Naive thymus-derived CD8-positive, alpha-beta T cell (primary cell): ENCODE results near the gene NUP214. TPM values are rescaled to one million over a fixed set of nuclear protein-coding genes. Genes with fewer than 3 reads are reported as not detected.

Source experiments
- ATAC-seq, 2 donors: fragments of 150-1000 bp; cut with Tn5 transposase in 1 of 2; sonication (Bioruptor Pico), chemical (Tn5 transposase) in 1 of 2; 1 replicate in 1 of 2; 2 replicates in 1 of 2; pipeline ENCODE4 v1.10.0; 2021; ENCODE audit warnings: mild to moderate bottlenecking in 2 of 2, moderate library complexity in 2 of 2
- POLR2A ChIA-PET: fragments of 350-600 bp; sonication (Branson Sonifier 250); formaldehyde crosslinking; loops from one replicate; lab custom pipeline; 2021; ENCODE audit warnings: antibody characterized with exemption; lab: Charles Lee
- DNase-seq, 10 donors: peaks; one replicate each; pipeline versions ENCODE4 v3.0.0 to v3.0.0-alpha.2; 2020 to 2022
- H3K27ac Mint-ChIP-seq, 10 donors: one replicate each; pipeline ENCODE4 v1.8.0; 2020 to 2022; ENCODE audit warnings: mild to moderate bottlenecking in 10 of 10, mixed read lengths in 10 of 10, moderate library complexity in 4 of 10, inconsistent platforms in 1 of 10
- H3K27me3 Mint-ChIP-seq, 5 donors: one replicate each; pipeline ENCODE4 v1.8.0; 2021 to 2022; ENCODE audit warnings: mixed read lengths in 5 of 5
- H3K36me3 Mint-ChIP-seq, 3 donors: one replicate each; pipeline ENCODE4 v1.8.0; 2020 to 2022; ENCODE audit warnings: mixed read lengths in 3 of 3, mild to moderate bottlenecking in 2 of 3, inconsistent platforms in 1 of 3
- H3K4me1 Mint-ChIP-seq, 4 donors: one replicate each; pipeline ENCODE4 v1.8.0; 2021 to 2022; ENCODE audit warnings: mixed read lengths in 4 of 4
- H3K4me3 Mint-ChIP-seq, 10 donors: one replicate each; pipeline ENCODE4 v1.8.0; 2020 to 2022; ENCODE audit warnings: mild to moderate bottlenecking in 10 of 10, mixed read lengths in 10 of 10, moderate library complexity in 6 of 10, inconsistent platforms in 1 of 10
- H3K9me3 Mint-ChIP-seq, 9 donors: one replicate each; pipeline ENCODE4 v1.8.0; 2020 to 2022; ENCODE audit warnings: mixed read lengths in 9 of 9, mild to moderate bottlenecking in 3 of 9, inconsistent platforms in 1 of 9, moderate library complexity in 1 of 9
- polyA plus RNA-seq, 3 donors: library from polyadenylated mRNA; unstranded; fragments of 300-500 nt; fragmentation: Illumina TruSeq; gene quantifications; one replicate each; pipeline ENCODE4 v1.2.3, GENCODE V29; 2021
- total RNA-seq, 8 experiments: library from RNA in 2 of 8; stranded (reverse) in 2 of 8; gene quantifications; one replicate each; pipeline ENCODE4 v1.2.3 and lab custom pipeline; 2021 to 2026

The NUP214 gene
- total and polyA plus RNA-seq, 5 experiments from 2014 or later, result 10.7 to 88.5 (median 24.0) TPM

- H3K4me3 Mint-ChIP-seq, result no peak overlapping the region
- H3K36me3 Mint-ChIP-seq, result no peaks in the 10 kb centered on the region
- H3K4me1 Mint-ChIP-seq, result peaks cover 4 to 5% (median 4%) of the 10 kb centered on the region in 4 donors
- DNase-seq (no peak), ATAC-seq (no peak)
- POLR2A ChIA-PET, result no interaction called here
- no peaks in the 10 kb centered on the region for H3K9me3 Mint-ChIP-seq
- no peak overlapping the region for H3K27ac Mint-ChIP-seq
- H3K27me3 Mint-ChIP-seq, result peaks cover 13 to 29% (median 21%) of the 10 kb centered on the region in 5 donors
These were observed 33.9 kb upstream of the NUP214 start for GRCh38 chr9:131091352-131091992.

GRCh38 chr9:131092030-131092429 is 33.4 kb upstream of the NUP214 start:
- H3K9me3 Mint-ChIP-seq, result no peaks in the 10 kb centered on the region
- H3K27me3 Mint-ChIP-seq, result peaks cover 13 to 33% (median 21%) of the 10 kb centered on the region in 5 donors
- no peak for DNase-seq
- H3K27ac Mint-ChIP-seq, result no peak overlapping the region
- peaks cover 4 to 5% (median 5%) of the 10 kb centered on the region in 4 donors for H3K4me1 Mint-ChIP-seq
- H3K36me3 Mint-ChIP-seq, result no peaks in the 10 kb centered on the region
- ATAC-seq, result no peak
- POLR2A ChIA-PET, result no interaction called here
- no peak overlapping the region for H3K4me3 Mint-ChIP-seq

GRCh38 chr9:131092548-131093440 is 32.6 kb upstream of the NUP214 start:
- H3K4me3 Mint-ChIP-seq, result no peak overlapping the region
- H3K36me3 Mint-ChIP-seq, result no peaks in the 10 kb centered on the region
- H3K4me1 Mint-ChIP-seq, result peaks cover 5 to 10% (median 7%) of the 10 kb centered on the region in 4 donors
- POLR2A ChIA-PET, result no interaction called here
- no peak overlapping the region for H3K27ac Mint-ChIP-seq
- no peaks in the 10 kb centered on the region for H3K9me3 Mint-ChIP-seq
- no peak for DNase-seq
- no peak for ATAC-seq
- peaks cover 19 to 38% (median 27%) of the 10 kb centered on the region in 5 donors for H3K27me3 Mint-ChIP-seq

GRCh38 chr9:131094015-131094414 is 31.4 kb upstream of the NUP214 start:
- POLR2A ChIA-PET, result no interaction called here
- DNase-seq, result no peak
- Mint-ChIP-seq H3K9me3 (no peaks in the 10 kb centered on the region), H3K27ac (no peak overlapping the region), H3K27me3 (peaks cover 19 to 45% (median 28%) of the 10 kb centered on the region in 5 donors), H3K36me3 (no peaks in the 10 kb centered on the region), H3K4me1 (peaks cover 5 to 10% (median 7%) of the 10 kb centered on the region in 4 donors), H3K4me3 (peak overlapping the region in 1 of 10 donors; percentile 32)
- ATAC-seq, result no peak

DNA sequence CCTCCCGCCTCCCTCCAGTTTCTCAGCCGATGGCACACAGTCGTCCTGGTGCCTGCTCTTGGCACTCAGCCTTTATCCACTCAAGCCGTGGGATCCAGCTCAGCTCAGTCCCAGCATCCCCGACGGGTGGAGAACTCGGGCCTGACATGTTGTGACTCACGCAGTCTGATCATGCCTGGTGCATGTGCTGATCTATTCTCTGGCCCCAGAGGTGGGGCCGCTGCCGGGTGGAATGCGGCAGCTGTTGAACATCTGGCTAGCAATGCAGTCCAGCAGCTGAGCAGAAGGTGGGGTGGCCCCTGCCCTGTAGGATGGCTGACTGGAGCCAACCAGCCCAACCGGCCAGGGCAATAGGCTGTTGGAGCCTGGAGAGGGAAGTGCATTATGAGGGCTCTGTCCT is 30.8 kb upstream of the NUP214 start:
- Mint-ChIP-seq H3K4me3 (peak overlapping the region in 3 of 10 donors; percentile 26 to 56 (median 45)), H3K9me3 (no peaks in the 10 kb centered on the region)
- POLR2A ChIA-PET, result no interaction called here

DNA sequence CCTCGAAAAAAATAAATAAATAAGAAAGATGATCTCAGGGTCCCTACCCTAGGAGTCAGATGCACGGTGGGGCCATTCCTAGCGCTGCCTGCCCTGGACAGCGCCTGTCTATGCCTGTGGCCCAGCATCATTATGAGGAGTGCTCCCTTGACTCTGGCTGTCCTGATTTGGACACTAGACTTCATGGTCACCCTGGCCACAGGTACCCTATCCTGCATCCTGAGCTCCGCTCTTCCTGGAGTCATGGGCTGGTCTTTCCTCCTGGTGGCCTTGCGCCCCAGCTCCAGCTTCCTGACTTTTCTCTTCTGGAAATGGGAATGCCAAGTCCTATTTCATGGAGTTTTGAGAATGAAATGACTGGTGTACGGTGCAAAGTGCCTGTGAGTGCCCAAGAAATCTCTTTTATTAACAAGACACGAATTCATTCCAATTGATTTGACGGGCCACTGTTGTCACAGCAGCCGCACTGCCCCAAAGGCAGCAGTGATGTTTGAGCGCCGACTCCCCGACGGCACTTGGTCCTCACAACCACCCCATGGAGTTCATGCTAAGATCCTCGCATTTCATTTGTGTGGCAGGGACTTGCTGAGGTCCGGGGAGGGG is 29.6 kb upstream of the NUP214 start:
- H3K27me3 Mint-ChIP-seq, result peaks cover 19 to 45% (median 30%) of the 10 kb centered on the region in 5 donors
- POLR2A ChIA-PET, result no interaction called here
- H3K36me3 Mint-ChIP-seq, result no peaks in the 10 kb centered on the region
- DNase-seq (no peak), ATAC-seq (peak in 1 of 2 donors; percentile 50)
- H3K27ac Mint-ChIP-seq, result no peak overlapping the region
- peaks cover 5 to 10% (median 7%) of the 10 kb centered on the region in 4 donors for H3K4me1 Mint-ChIP-seq
- H3K9me3 Mint-ChIP-seq, result no peaks in the 10 kb centered on the region
- H3K4me3 Mint-ChIP-seq, result peak overlapping the region; percentile 50 to 76 (median 63)

More for the DNA sequence above, 30.8 kb upstream of the NUP214 start:
- Mint-ChIP-seq H3K27ac (peak overlapping the region in 2 of 10 donors; percentile 24 to 40), H3K4me1 (peaks cover 5 to 10% (median 7%) of the 10 kb centered on the region in 4 donors), H3K36me3 (no peaks in the 10 kb centered on the region), H3K27me3 (peaks cover 19 to 45% (median 30%) of the 10 kb centered on the region in 5 donors)
- ATAC-seq (no peak), DNase-seq (no peak)

DNA sequence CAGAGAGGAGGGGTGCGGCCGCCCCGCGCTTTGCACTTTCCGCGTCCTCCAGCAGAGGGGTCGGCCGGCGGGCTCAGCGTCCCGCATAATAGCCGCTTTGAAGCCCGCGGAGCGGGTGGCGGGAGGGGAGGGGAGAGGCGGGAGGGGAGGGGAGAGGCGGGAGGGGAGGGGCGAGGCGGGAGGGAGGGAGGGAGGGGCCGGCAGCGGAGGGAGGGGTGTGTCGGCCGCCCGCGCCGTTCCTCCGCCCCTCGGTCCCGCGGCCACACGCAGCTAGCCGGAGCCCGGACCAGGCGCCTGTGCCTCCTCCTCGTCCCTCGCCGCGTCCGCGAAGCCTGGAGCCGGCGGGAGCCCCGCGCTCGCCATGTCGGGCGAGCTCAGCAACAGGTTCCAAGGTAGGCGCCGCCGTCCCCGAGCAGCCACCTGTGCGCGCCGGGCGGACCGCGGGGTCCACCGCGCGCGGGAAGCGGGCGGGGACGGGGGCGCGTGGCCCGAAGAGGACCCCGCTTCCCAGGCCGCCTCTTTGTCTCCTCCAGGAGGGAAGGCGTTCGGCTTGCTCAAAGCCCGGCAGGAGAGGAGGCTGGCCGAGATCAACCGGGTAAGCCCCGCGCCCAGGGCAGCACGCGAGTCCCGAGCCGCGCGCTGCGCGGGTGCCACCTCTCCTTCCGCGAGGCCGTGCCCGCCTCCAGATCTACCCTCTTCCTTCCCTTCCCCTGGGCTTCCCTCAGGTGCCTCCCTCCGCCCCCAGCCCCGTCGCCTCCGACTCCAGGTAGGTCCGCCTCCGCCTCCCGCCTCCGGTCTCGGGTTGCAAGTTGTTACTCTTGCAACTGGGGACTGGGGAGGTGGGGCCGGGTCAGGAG is 28.9 kb upstream of the NUP214 start, which contains the start of gene AIF1L:
Gene AIF1L, plus strand, starts transcription at position 263 of the 857 bp plus-strand sequence. Its CDS starts 99 bp downstream, at position 362.
- no peaks in the 10 kb centered on the region for H3K36me3 Mint-ChIP-seq
- peak in 1 of 10 donors; percentile 7 for DNase-seq
- H3K27ac Mint-ChIP-seq, result no peak within 1 kb of the TSS
- H3K27me3 Mint-ChIP-seq, result peaks cover 19 to 45% (median 30%) of the 10 kb centered on the region in 5 donors
- H3K4me1 Mint-ChIP-seq, result peaks cover 5 to 10% (median 7%) of the 10 kb centered on the region in 4 donors
- no peaks in the 10 kb centered on the region for H3K9me3 Mint-ChIP-seq
- POLR2A ChIA-PET, result no interaction called here
- H3K4me3 Mint-ChIP-seq, result peak within 1 kb of the TSS; percentile 57 to 76 (median 70)
- peak; percentile 32 to 56 for ATAC-seq

DNA sequence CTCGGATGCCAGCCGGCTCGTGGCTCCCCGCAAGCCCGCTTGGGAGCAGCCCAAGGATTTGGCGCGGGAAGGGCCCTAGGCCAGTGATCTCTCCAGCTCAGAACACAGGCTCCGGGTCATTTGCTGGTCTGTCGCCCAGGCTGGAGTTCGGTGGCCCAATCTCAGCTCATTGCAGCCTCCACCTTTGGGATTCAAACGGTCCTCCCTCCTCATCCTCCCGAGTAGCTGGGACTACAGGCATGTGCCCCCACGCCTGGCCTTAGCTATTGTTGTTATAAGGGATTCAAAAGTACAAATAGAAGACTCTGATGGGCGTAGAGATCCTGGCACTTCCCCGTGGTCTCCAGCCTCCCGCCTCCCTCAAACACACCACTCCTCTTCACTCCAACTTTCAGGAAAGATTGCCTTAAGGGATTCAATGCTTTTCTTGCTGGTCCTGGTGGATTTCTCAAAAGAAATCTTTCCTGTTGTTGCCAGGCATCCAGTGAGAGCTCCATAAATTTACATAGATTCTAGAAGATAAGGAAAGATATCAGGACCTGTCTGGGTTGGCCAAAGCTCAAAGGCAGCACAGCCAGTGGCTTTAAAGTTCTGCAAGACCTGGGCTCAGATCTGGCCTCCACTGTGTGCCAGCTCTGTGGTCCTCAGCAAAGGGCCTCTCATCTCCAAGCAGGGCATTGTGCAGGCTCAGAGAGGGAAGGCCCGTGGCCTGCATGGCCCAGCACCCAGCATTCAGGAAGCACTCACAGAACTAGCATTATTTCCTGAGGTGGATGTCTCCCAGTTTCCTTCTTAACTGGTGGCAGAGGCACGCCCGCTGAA is 28.0 kb upstream of the NUP214 start:
- no peaks in the 10 kb centered on the region for H3K9me3 Mint-ChIP-seq
- H3K36me3 Mint-ChIP-seq, result no peaks in the 10 kb centered on the region
- peak overlapping the region; percentile 8 to 74 (median 63) for H3K4me3 Mint-ChIP-seq
- H3K27ac Mint-ChIP-seq, result no peak overlapping the region
- no peak for DNase-seq
- H3K4me1 Mint-ChIP-seq, result peaks cover 5 to 10% (median 7%) of the 10 kb centered on the region in 4 donors
- peaks cover 19 to 45% (median 30%) of the 10 kb centered on the region in 5 donors for H3K27me3 Mint-ChIP-seq
- ATAC-seq, result no peak
- POLR2A ChIA-PET, result no interaction called here

DNA sequence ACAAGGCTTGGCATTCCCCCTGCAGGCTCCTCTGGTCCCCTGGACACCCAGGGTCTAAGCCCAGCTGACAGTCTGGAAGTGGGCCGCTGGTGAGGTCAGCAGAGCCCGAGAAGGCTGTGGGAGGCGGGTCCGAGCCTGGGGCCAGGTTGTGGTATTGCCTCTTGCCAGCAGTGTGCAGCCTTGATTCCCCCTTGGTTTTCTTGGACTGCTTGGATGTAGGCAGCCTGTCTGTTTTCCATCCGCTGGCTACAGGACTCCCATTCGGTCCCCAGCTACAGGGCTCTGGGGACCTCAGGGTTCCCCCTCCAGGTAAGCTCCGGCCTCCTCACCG is 27.5 kb upstream of the NUP214 start:
- no peak for DNase-seq
- peaks cover 5 to 10% (median 7%) of the 10 kb centered on the region in 4 donors for H3K4me1 Mint-ChIP-seq
- no peaks in the 10 kb centered on the region for H3K36me3 Mint-ChIP-seq
- H3K4me3 Mint-ChIP-seq, result peak overlapping the region in 2 of 10 donors; percentile 10 to 74
- H3K9me3 Mint-ChIP-seq, result no peaks in the 10 kb centered on the region
- H3K27me3 Mint-ChIP-seq, result peaks cover 19 to 45% (median 30%) of the 10 kb centered on the region in 5 donors
- H3K27ac Mint-ChIP-seq, result peak overlapping the region in 1 of 10 donors; percentile 33
- POLR2A ChIA-PET, result no interaction called here
- no peak for ATAC-seq

- POLR2A ChIA-PET, result no interaction called here
- Mint-ChIP-seq H3K9me3 (no peaks in the 10 kb centered on the region), H3K27ac (no peak overlapping the region), H3K27me3 (peaks cover 19 to 45% (median 30%) of the 10 kb centered on the region in 5 donors), H3K36me3 (no peaks in the 10 kb centered on the region), H3K4me3 (peak overlapping the region in 2 of 10 donors; percentile 14 to 74), H3K4me1 (peaks cover 5 to 10% (median 7%) of the 10 kb centered on the region in 4 donors)
- ATAC-seq (no peak), DNase-seq (no peak)
These were observed 26.8 kb upstream of the NUP214 start for GRCh38 chr9:131098391-131099101.
